ENCODE data around the gene CARD8. TPM values are rescaled to one million over a fixed set of nuclear protein-coding genes. Genes with fewer than 3 reads are reported as not detected.

CARD8 gene, protein sequence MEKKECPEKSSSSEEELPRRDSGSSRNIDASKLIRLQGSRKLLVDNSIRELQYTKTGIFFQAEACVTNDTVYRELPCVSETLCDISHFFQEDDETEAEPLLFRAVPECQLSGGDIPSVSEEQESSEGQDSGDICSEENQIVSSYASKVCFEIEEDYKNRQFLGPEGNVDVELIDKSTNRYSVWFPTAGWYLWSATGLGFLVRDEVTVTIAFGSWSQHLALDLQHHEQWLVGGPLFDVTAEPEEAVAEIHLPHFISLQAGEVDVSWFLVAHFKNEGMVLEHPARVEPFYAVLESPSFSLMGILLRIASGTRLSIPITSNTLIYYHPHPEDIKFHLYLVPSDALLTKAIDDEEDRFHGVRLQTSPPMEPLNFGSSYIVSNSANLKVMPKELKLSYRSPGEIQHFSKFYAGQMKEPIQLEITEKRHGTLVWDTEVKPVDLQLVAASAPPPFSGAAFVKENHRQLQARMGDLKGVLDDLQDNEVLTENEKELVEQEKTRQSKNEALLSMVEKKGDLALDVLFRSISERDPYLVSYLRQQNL
- 41.0 TPM for total RNA-seq

- Histone ChIP-seq H3K36me3 (no peaks in the 10 kb centered on the region), H3K9me3 (no peaks in the 10 kb centered on the region), H3K27me3 (no peaks in the 10 kb centered on the region), H3K4me3 (peak within 1 kb of the TSS; percentile 71 to 79), H3K27ac (peak within 1 kb of the TSS; percentile 90 to 91), H3K4me1 (peaks cover 0 to 15% of the 10 kb centered on the region in 2 donors)
- intact Hi-C loops (cut with DNase I): loop anchor here (2.0 to 5.0 kb wide), 3 partner anchors 53 to 148 kb away; partner anchors contain the start of genes LIG1 and ZSWIM9
- TF ChIP-seq, protein P1, sequence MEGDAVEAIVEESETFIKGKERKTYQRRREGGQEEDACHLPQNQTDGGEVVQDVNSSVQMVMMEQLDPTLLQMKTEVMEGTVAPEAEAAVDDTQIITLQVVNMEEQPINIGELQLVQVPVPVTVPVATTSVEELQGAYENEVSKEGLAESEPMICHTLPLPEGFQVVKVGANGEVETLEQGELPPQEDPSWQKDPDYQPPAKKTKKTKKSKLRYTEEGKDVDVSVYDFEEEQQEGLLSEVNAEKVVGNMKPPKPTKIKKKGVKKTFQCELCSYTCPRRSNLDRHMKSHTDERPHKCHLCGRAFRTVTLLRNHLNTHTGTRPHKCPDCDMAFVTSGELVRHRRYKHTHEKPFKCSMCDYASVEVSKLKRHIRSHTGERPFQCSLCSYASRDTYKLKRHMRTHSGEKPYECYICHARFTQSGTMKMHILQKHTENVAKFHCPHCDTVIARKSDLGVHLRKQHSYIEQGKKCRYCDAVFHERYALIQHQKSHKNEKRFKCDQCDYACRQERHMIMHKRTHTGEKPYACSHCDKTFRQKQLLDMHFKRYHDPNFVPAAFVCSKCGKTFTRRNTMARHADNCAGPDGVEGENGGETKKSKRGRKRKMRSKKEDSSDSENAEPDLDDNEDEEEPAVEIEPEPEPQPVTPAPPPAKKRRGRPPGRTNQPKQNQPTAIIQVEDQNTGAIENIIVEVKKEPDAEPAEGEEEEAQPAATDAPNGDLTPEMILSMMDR (IDR thresholded peaks at IDR 0.05): no peak
- DNase-seq (ENCODE audit: low spot score in 2 of 2): peak; percentile 43 to 92
Measured at GRCh38 chr19:48255376-48256303, at the start of gene CARD8. TSS of gene CARD8 (minus strand) at chr19:48255912. CDS start at chr19:48241020, 14,892 bp downstream.

- Histone ChIP-seq H3K9me3 (no peaks in the 10 kb centered on the region), H3K36me3 (no peaks in the 10 kb centered on the region), H3K4me1 (no peaks in the 10 kb centered on the region), H3K27me3 (no peaks in the 10 kb centered on the region), H3K27ac (no peak overlapping the region), H3K4me3 (no peak overlapping the region)
- DNase-seq (ENCODE audit: low spot score in 2 of 2): no peak
- intact Hi-C loops (cut with DNase I): no loop called here
- TF ChIP-seq, protein P1 (IDR thresholded peaks at IDR 0.05): no peak
Measured at GRCh38 chr19:48303866-48304265, 48.2 kb upstream of the CARD8 start.

GRCh38 chr19:48303367-48303766, 47.7 kb upstream of the CARD8 start:
- H3K4me1 ChIP-seq: no peaks in the 10 kb centered on the region
- H3K4me3 ChIP-seq: no peak overlapping the region
- TF ChIP-seq, protein P1 (IDR thresholded peaks at IDR 0.05): no peak
- intact Hi-C loops (cut with DNase I): no loop called here
- no peaks in the 10 kb centered on the region for H3K27me3 ChIP-seq
- DNase-seq (ENCODE audit: low spot score in 2 of 2): no peak
- no peak overlapping the region for H3K27ac ChIP-seq
- H3K36me3 ChIP-seq: no peaks in the 10 kb centered on the region
- no peaks in the 10 kb centered on the region for H3K9me3 ChIP-seq

DNA sequence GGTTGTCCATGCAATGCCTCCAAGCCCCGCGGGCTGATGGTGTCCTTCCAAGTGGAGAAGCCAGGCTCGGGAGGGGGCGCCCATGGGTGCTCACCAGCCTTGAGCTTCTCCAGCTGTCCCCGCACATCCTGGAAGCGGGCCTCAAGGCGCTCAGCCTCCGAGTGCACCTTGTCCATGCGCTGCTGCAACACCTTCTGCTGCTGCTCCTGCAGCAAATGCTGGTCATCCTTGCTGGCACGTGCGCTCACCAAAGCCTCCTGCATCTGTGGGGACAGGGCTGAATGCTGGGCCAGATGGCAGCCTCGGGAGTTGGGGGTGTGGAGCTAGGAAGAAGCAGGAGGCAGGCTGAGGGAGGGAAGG, 46.9 kb upstream of the CARD8 start:
- no peaks in the 10 kb centered on the region for H3K27me3 ChIP-seq
- H3K4me1 ChIP-seq: no peaks in the 10 kb centered on the region
- H3K4me3 ChIP-seq: no peak overlapping the region
- DNase-seq (ENCODE audit: low spot score in 2 of 2): no peak
- no peaks in the 10 kb centered on the region for H3K9me3 ChIP-seq
- TF ChIP-seq, protein P1 (IDR thresholded peaks at IDR 0.05): no peak
- H3K36me3 ChIP-seq: no peaks in the 10 kb centered on the region
- intact Hi-C loops (cut with DNase I): no loop called here
- H3K27ac ChIP-seq: no peak overlapping the region

- Histone ChIP-seq H3K27me3 (no peaks in the 10 kb centered on the region), H3K4me1 (no peaks in the 10 kb centered on the region), H3K36me3 (no peaks in the 10 kb centered on the region), H3K4me3 (no peak overlapping the region), H3K27ac (no peak overlapping the region), H3K9me3 (no peaks in the 10 kb centered on the region)
- DNase-seq (ENCODE audit: low spot score in 2 of 2): no peak
- TF ChIP-seq, protein P1 (IDR thresholded peaks at IDR 0.05): no peak
- intact Hi-C loops (cut with DNase I): no loop called here
Measured at GRCh38 chr19:48301886-48302599, 46.3 kb upstream of the CARD8 start.

All from ascending aorta (tissue), 2 donors.